Fibroblast of upper back skin (primary cell): ENCODE data around the gene IRX1.
A peak's percentile ranks its signal among the peaks of the same experiment; 100 is the strongest.

Experiments
- DNase-seq: peaks from one replicate; pipeline ENCODE4 v3.0.0-alpha.2; 2013

The IRX1 gene

GRCh38 chr5:3601061-3601710, 5.6 kb downstream of the IRX1 start:
- DNase-seq, result no peak

GRCh38 chr5:3601911-3602782, 6.5 kb downstream of the IRX1 start:
- DNase-seq, result no peak

- DNase-seq, result peak; percentile 64
Measured at GRCh38 chr5:3602785-3603502, 7.3 kb downstream of the IRX1 start.

- DNase-seq, result peak; percentile 82
Measured at GRCh38 chr5:3604501-3604900, 8.9 kb downstream of the IRX1 start.

- no peak for DNase-seq
Measured at GRCh38 chr5:3605298-3606010, 9.8 kb downstream of the IRX1 start.

GRCh38 chr5:3606121-3606831, 10.6 kb downstream of the IRX1 start:
- no peak for DNase-seq

- DNase-seq, result peak; percentile 41
Measured at GRCh38 chr5:3607541-3608181, 12.0 kb downstream of the IRX1 start.

- DNase-seq, result no peak
Measured at GRCh38 chr5:3609120-3609681, 13.6 kb downstream of the IRX1 start.

GRCh38 chr5:3612591-3613042, 17.0 kb downstream of the IRX1 start:
- peak; percentile 56 for DNase-seq

- DNase-seq, result no peak
Measured at GRCh38 chr5:3613726-3614125, 18.1 kb downstream of the IRX1 start.

- no peak for DNase-seq
Measured at GRCh38 chr5:3615217-3615616, 19.6 kb downstream of the IRX1 start.

GRCh38 chr5:3615829-3616228, 20.2 kb downstream of the IRX1 start:
- DNase-seq, result no peak

GRCh38 chr5:3619579-3619978, 23.9 kb downstream of the IRX1 start:
- DNase-seq, result no peak

GRCh38 chr5:3622961-3623360, 27.3 kb downstream of the IRX1 start:
- no peak for DNase-seq

GRCh38 chr5:3625626-3626025, 30.0 kb downstream of the IRX1 start:
- no peak for DNase-seq

- no peak for DNase-seq
Measured at GRCh38 chr5:3634061-3634460, 38.4 kb downstream of the IRX1 start.

GRCh38 chr5:3639175-3639574, 43.5 kb downstream of the IRX1 start:
- DNase-seq, result no peak

GRCh38 chr5:3642231-3642630, 46.6 kb downstream of the IRX1 start:
- no peak for DNase-seq

GRCh38 chr5:3650320-3650719, 54.7 kb downstream of the IRX1 start:
- DNase-seq, result no peak

- DNase-seq, result no peak
Measured at GRCh38 chr5:3650868-3651267, 55.2 kb downstream of the IRX1 start.
